ENCODE data around the gene CRCP.
"Not testable (repeated sequence)": the region's sequence is repeated elsewhere in the genome, so short reads cannot be mapped to it uniquely, and the experiment has no call there.

The CRCP gene

GRCh38 chr7:66110856-66111255 is 3.8 kb upstream of the CRCP start:
- peak; percentile 37 to 53 (median 41) for DNase-seq

GRCh38 chr7:66116680-66117420 is 2.2 kb downstream of the CRCP start:
- not testable (repeated sequence) for DNase-seq

- DNase-seq, result no peak
These were observed 4.0 kb downstream of the CRCP start for GRCh38 chr7:66118603-66119002.

GRCh38 chr7:66119245-66119850 is 4.7 kb downstream of the CRCP start:
- DNase-seq, result no peak

- DNase-seq, result peak in 1 of 3 donors; percentile 28
These were observed 8.5 kb downstream of the CRCP start for GRCh38 chr7:66123175-66123528.

GRCh38 chr7:66124569-66124861 is 9.9 kb downstream of the CRCP start:
- DNase-seq, result not testable (repeated sequence)

- no peak for DNase-seq
These were observed 10.5 kb downstream of the CRCP start for GRCh38 chr7:66125052-66125694.

- DNase-seq, result peak; percentile 53 to 83 (median 63)
These were observed 11.2 kb downstream of the CRCP start for GRCh38 chr7:66125781-66126352.

- not testable (repeated sequence) for DNase-seq
These were observed 12.5 kb downstream of the CRCP start for GRCh38 chr7:66127172-66127571.

- no peak for DNase-seq
These were observed 24.5 kb downstream of the CRCP start for GRCh38 chr7:66138994-66139752.

GRCh38 chr7:66140924-66141323 is 26.3 kb downstream of the CRCP start:
- no peak for DNase-seq

- no peak for DNase-seq
These were observed 27.7 kb downstream of the CRCP start for GRCh38 chr7:66142334-66142733.

GRCh38 chr7:66142996-66143395 is 28.3 kb downstream of the CRCP start:
- DNase-seq, result no peak

- DNase-seq, result no peak
These were observed 29.3 kb downstream of the CRCP start for GRCh38 chr7:66143876-66144332.

GRCh38 chr7:66145400-66146104 is 30.9 kb downstream of the CRCP start:
- DNase-seq, result no peak

- DNase-seq, result no peak
These were observed 32.1 kb downstream of the CRCP start for GRCh38 chr7:66146701-66147100.

GRCh38 chr7:66147657-66148056 is 33.0 kb downstream of the CRCP start:
- DNase-seq, result not testable (repeated sequence)

GRCh38 chr7:66150471-66150870 is 35.8 kb downstream of the CRCP start:
- peak in 1 of 3 donors; percentile 5 for DNase-seq

- DNase-seq, result no peak
These were observed 37.9 kb downstream of the CRCP start for GRCh38 chr7:66152371-66153191.

- no peak for DNase-seq
These were observed 39.0 kb downstream of the CRCP start for GRCh38 chr7:66153691-66154090.

- not testable (repeated sequence) for DNase-seq
These were observed 41.4 kb downstream of the CRCP start for GRCh38 chr7:66156035-66156434.

- no peak for DNase-seq
These were observed 42.4 kb downstream of the CRCP start for GRCh38 chr7:66157060-66157459.
